Nephron progenitor cell (in vitro differentiated cells): ENCODE results near the gene ANKFY1.
A peak's percentile ranks its signal among the peaks of the same experiment; 100 is the strongest.

Source experiments
- DNase-seq: peaks from one replicate; pipeline ENCODE4 v3.0.0; 2021
- H3K27ac Mint-ChIP-seq: 2 replicates; pipeline ENCODE4 v1.8.0; 2021; ENCODE audit warnings: mild to moderate bottlenecking, moderate library complexity, mixed read lengths
- H3K27me3 Mint-ChIP-seq: 2 replicates; pipeline ENCODE4 v1.8.0; 2021; ENCODE audit warnings: mild to moderate bottlenecking, low read depth, mixed read lengths; ENCODE audit not compliant: poor library complexity
- H3K36me3 Mint-ChIP-seq: 2 replicates; pipeline ENCODE4 v1.8.0; 2021; ENCODE audit warnings: low read depth, mixed read lengths
- H3K4me1 Mint-ChIP-seq: 2 replicates; pipeline ENCODE4 v1.8.0; 2021; ENCODE audit warnings: mixed read lengths
- H3K4me3 Mint-ChIP-seq: 2 replicates; pipeline ENCODE4 v1.8.0; 2021; ENCODE audit warnings: mild to moderate bottlenecking, moderate library complexity, mixed read lengths
- H3K9me3 Mint-ChIP-seq: 2 replicates; pipeline ENCODE4 v1.8.0; 2021; ENCODE audit warnings: mild to moderate bottlenecking, moderate library complexity, mixed read lengths
- CTCF ChIP-seq: fragments of 200-600 bp; sonication (generic); IDR thresholded peaks from 2 replicates; pipeline ENCODE4 v1.5.0; 2021; ENCODE audit warnings: antibody characterized with exemption

The ANKFY1 gene

GRCh38 chr17:4175921-4176807 is 87.6 kb downstream of the ANKFY1 start:
- DNase-seq: peak; percentile 54
- peaks cover 55% of the 10 kb centered on the region for H3K36me3 Mint-ChIP-seq
- no peaks in the 10 kb centered on the region for H3K27me3 Mint-ChIP-seq
- peak overlapping the region; percentile 41 for H3K4me3 Mint-ChIP-seq
- H3K27ac Mint-ChIP-seq: peak overlapping the region; percentile 95
- no peak for TF ChIP-seq CTCF
- H3K9me3 Mint-ChIP-seq: no peaks in the 10 kb centered on the region
- H3K4me1 Mint-ChIP-seq: peaks cover 52% of the 10 kb centered on the region

- Mint-ChIP-seq H3K4me3 (no peak overlapping the region), H3K27ac (peak overlapping the region; percentile 24), H3K36me3 (peaks cover 63% of the 10 kb centered on the region), H3K27me3 (no peaks in the 10 kb centered on the region), H3K4me1 (peaks cover 52% of the 10 kb centered on the region), H3K9me3 (no peaks in the 10 kb centered on the region)
- DNase-seq: no peak
- TF ChIP-seq CTCF: no peak
Measured at GRCh38 chr17:4174556-4174955, 89.2 kb downstream of the ANKFY1 start.

GRCh38 chr17:4173781-4174180 is 90.0 kb downstream of the ANKFY1 start:
- no peak for DNase-seq
- H3K36me3 Mint-ChIP-seq: peaks cover 63% of the 10 kb centered on the region
- TF ChIP-seq CTCF: no peak
- H3K27ac Mint-ChIP-seq: no peak overlapping the region
- H3K4me3 Mint-ChIP-seq: no peak overlapping the region
- H3K4me1 Mint-ChIP-seq: peaks cover 52% of the 10 kb centered on the region
- H3K9me3 Mint-ChIP-seq: no peaks in the 10 kb centered on the region
- H3K27me3 Mint-ChIP-seq: no peaks in the 10 kb centered on the region

GRCh38 chr17:4172356-4172755 is 91.4 kb downstream of the ANKFY1 start:
- Mint-ChIP-seq H3K9me3 (no peaks in the 10 kb centered on the region), H3K27ac (no peak overlapping the region), H3K27me3 (no peaks in the 10 kb centered on the region), H3K36me3 (peaks cover 58% of the 10 kb centered on the region), H3K4me3 (no peak overlapping the region), H3K4me1 (peaks cover 47% of the 10 kb centered on the region)
- DNase-seq: no peak
- TF ChIP-seq CTCF: no peak

- H3K36me3 Mint-ChIP-seq: peaks cover 69% of the 10 kb centered on the region
- peaks cover 37% of the 10 kb centered on the region for H3K4me1 Mint-ChIP-seq
- H3K27me3 Mint-ChIP-seq: no peaks in the 10 kb centered on the region
- DNase-seq: no peak
- no peak overlapping the region for H3K27ac Mint-ChIP-seq
- no peaks in the 10 kb centered on the region for H3K9me3 Mint-ChIP-seq
- TF ChIP-seq CTCF: no peak
- no peak overlapping the region for H3K4me3 Mint-ChIP-seq
Measured at GRCh38 chr17:4170639-4171280, 93.0 kb downstream of the ANKFY1 start.
